SK-N-SH treated with all-trans-retinoic acid at 6 μM for 48 hours (cell line): ENCODE measurements around the gene PCDHGA12.

Experiments
- ATAC-seq: fragments of 200-7000 bp; cut with Tn5 transposase; 3 replicates; pipeline ENCODE4 v1.9.1; 2020; ENCODE audit warnings: mild to moderate bottlenecking, moderate library complexity
- ARNTL ChIP-seq: fragments of 450-650 bp; formaldehyde crosslinking; IDR thresholded peaks from 2 replicates; pipeline ENCODE4 v1.5.0; 2020; ENCODE audit warnings: low read depth, mild to moderate bottlenecking, moderate library complexity, borderline replicate concordance
- BACH2 ChIP-seq: fragments of 250-450 bp; sonication (Bioruptor Pico); IDR thresholded peaks from 2 replicates; pipeline ENCODE4 v1.9.0; 2021; ENCODE audit warnings: mild to moderate bottlenecking, borderline replicate concordance
- CREB5 ChIP-seq: fragments of 250-450 bp; sonication (Bioruptor Pico); IDR thresholded peaks from 2 replicates; pipeline ENCODE4 v1.5.1; 2020; ENCODE audit warnings: low read depth, mild to moderate bottlenecking, moderate library complexity
- CSDC2 ChIP-seq: fragments of 250-450 bp; sonication (Bioruptor Pico); IDR thresholded peaks from 2 replicates; pipeline ENCODE4 v1.5.0; 2020; ENCODE audit warnings: mild to moderate bottlenecking, moderate library complexity
- CSRNP3 ChIP-seq: fragments of 250-450 bp; sonication (Bioruptor Pico); IDR thresholded peaks from 2 replicates; pipeline ENCODE4 v1.5.1; 2021; ENCODE audit warnings: mild to moderate bottlenecking, moderate library complexity
- ESRRG ChIP-seq: fragments of 250-450 bp; sonication (Bioruptor Pico); IDR thresholded peaks from 2 replicates; pipeline ENCODE4 v1.6.1; 2021; ENCODE audit warnings: mild to moderate bottlenecking
- ISL1 ChIP-seq: fragments of 250-450 bp; sonication (Bioruptor Pico); IDR thresholded peaks from 2 replicates; pipeline ENCODE4 v2.1.2; 2022; ENCODE audit warnings: mild to moderate bottlenecking, moderate library complexity
- OSR1 ChIP-seq: fragments of 250-450 bp; sonication (Bioruptor Pico); IDR thresholded peaks from 2 replicates; pipeline ENCODE4 v1.8.0; 2022; ENCODE audit warnings: moderate library complexity, mild to moderate bottlenecking, inconsistent platforms
- PATZ1 ChIP-seq: fragments of 250-450 bp; sonication (Bioruptor Pico); IDR thresholded peaks from 2 replicates; pipeline ENCODE4 v1.8.0; 2020; ENCODE audit warnings: mild to moderate bottlenecking, moderate library complexity, borderline replicate concordance
- POU6F1 ChIP-seq: fragments of 250-450 bp; sonication (Bioruptor Pico); IDR thresholded peaks from 2 replicates; pipeline ENCODE4 v1.8.0; 2021; ENCODE audit warnings: low read depth, mild to moderate bottlenecking, moderate library complexity, borderline replicate concordance
- PPARA ChIP-seq: fragments of 250-450 bp; sonication (Bioruptor Pico); IDR thresholded peaks from 2 replicates; pipeline ENCODE4 v1.5.0; 2020; ENCODE audit warnings: mild to moderate bottlenecking, borderline replicate concordance
- RARB ChIP-seq: fragments of 250-450 bp; sonication (Bioruptor Pico); IDR thresholded peaks from 2 replicates; pipeline ENCODE4 v1.8.0; 2021; ENCODE audit warnings: mild to moderate bottlenecking, moderate library complexity
- SNAI2 ChIP-seq: fragments of 250-450 bp; sonication (Bioruptor Pico); IDR thresholded peaks from 2 replicates; pipeline ENCODE4 v1.5.0; 2020; ENCODE audit warnings: mild to moderate bottlenecking, moderate library complexity
- TCF4 ChIP-seq: fragments of 250-450 bp; sonication (Bioruptor Pico); IDR thresholded peaks from 2 replicates; pipeline ENCODE4 v1.8.0; 2021; ENCODE audit warnings: mild to moderate bottlenecking, moderate library complexity, borderline replicate concordance
- TOX ChIP-seq: fragments of 250-450 bp; sonication (Bioruptor Pico); IDR thresholded peaks from 2 replicates; pipeline ENCODE4 v1.8.0; 2021; ENCODE audit warnings: mild to moderate bottlenecking, moderate library complexity, borderline replicate concordance
- TSHZ2 ChIP-seq: fragments of 250-450 bp; sonication (Bioruptor Pico); IDR thresholded peaks from 2 replicates; pipeline ENCODE4 v1.5.0; 2020; ENCODE audit warnings: mild to moderate bottlenecking, moderate library complexity
- ZFP3 ChIP-seq: fragments of 250-450 bp; sonication (Bioruptor Pico); IDR thresholded peaks from 2 replicates; pipeline ENCODE4 v1.5.0; 2020; ENCODE audit warnings: mild to moderate bottlenecking, moderate library complexity
- ZFP30 ChIP-seq: fragments of 450-650 bp; formaldehyde crosslinking; IDR thresholded peaks from 2 replicates; pipeline ENCODE4 v1.5.0; 2022; ENCODE audit warnings: mild to moderate bottlenecking, moderate library complexity
- ZNF70 ChIP-seq: fragments of 450-650 bp; formaldehyde crosslinking; IDR thresholded peaks from 2 replicates; pipeline ENCODE4 v1.5.0; 2020; ENCODE audit warnings: mild to moderate bottlenecking, moderate library complexity
- ZNF8 ChIP-seq: fragments of 450-650 bp; formaldehyde crosslinking; IDR thresholded peaks from 2 replicates; pipeline ENCODE4 v1.5.0; 2020; ENCODE audit warnings: mild to moderate bottlenecking, moderate library complexity

Gene PCDHGA12

GRCh38 chr5:141478321-141478945 lies 48.1 kb downstream of the PCDHGA12 start:
- no peak for ATAC-seq
- no peak for TF ChIP-seq TSHZ2 (CRISPR knock-in tag)
- no peak for TF ChIP-seq OSR1 (CRISPR knock-in tag)
- no peak for TF ChIP-seq TOX (CRISPR knock-in tag)
- TF ChIP-seq ISL1 (CRISPR knock-in tag), result no peak

- no peak for ATAC-seq
- no peak for TF ChIP-seq PATZ1 (CRISPR knock-in tag)
- TF ChIP-seq ZFP3 (CRISPR knock-in tag), result no peak
- no peak for TF ChIP-seq ESRRG (CRISPR knock-in tag)
- TF ChIP-seq BACH2, result no peak
- TF ChIP-seq TOX (CRISPR knock-in tag), result no peak
- TF ChIP-seq CSDC2 (CRISPR knock-in tag), result no peak
- TF ChIP-seq SNAI2 (CRISPR knock-in tag), result no peak
- TF ChIP-seq TCF4 (CRISPR knock-in tag), result no peak
- TF ChIP-seq PPARA (CRISPR knock-in tag), result no peak
- TF ChIP-seq CSRNP3, result no peak
- TF ChIP-seq RARB (CRISPR knock-in tag), result no peak
- no peak for TF ChIP-seq TSHZ2 (CRISPR knock-in tag)
- no peak for TF ChIP-seq ZNF70 (CRISPR knock-in tag)
- no peak for TF ChIP-seq ZFP30 (CRISPR knock-in tag)
- TF ChIP-seq OSR1 (CRISPR knock-in tag), result no peak
- no peak for TF ChIP-seq ZNF8 (CRISPR knock-in tag)
- no peak for TF ChIP-seq ISL1 (CRISPR knock-in tag)
- TF ChIP-seq CREB5 (CRISPR knock-in tag), result no peak
- TF ChIP-seq POU6F1 (CRISPR knock-in tag), result no peak
- TF ChIP-seq ARNTL (CRISPR knock-in tag), result no peak
Measured at GRCh38 chr5:141479776-141480175, 49.5 kb downstream of the PCDHGA12 start.
